HG02623 (cell line): ENCODE measurements around the gene CD8B2.
"Not testable (repeated sequence)": the region's sequence is repeated elsewhere in the genome, so short reads cannot be mapped to it uniquely, and the experiment has no call there.

ENCODE experiments used
- ATAC-seq: cut with Tn5 transposase; IDR thresholded peaks from one replicate; pipeline ENCODE4 v1.9.1; 2021; ENCODE audit warnings: moderate library complexity; ENCODE audit not compliant: unreplicated experiment

CD8B2 gene

DNA sequence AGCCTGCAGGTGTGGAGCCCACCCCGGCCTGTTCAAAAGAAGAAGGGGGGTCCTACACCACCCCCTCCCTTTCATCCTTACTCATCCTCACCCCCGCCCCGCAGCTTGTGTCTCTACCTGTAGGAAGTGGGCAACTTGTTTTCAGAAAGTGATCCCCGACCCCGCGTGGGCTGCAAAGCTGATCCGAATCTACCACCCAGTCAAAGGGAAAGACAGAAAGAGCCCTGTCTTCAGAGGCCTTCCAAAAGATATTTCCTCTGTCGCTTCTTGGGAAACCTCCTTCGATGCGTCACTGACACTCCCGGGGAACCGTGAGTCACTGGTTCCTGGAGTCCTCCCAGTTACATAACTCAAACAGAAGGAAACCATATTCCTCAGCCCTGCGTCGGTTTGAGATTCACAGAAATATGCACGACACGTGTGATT, 24.3 kb downstream of the CD8B2 start:
- ATAC-seq: not testable (repeated sequence)

DNA sequence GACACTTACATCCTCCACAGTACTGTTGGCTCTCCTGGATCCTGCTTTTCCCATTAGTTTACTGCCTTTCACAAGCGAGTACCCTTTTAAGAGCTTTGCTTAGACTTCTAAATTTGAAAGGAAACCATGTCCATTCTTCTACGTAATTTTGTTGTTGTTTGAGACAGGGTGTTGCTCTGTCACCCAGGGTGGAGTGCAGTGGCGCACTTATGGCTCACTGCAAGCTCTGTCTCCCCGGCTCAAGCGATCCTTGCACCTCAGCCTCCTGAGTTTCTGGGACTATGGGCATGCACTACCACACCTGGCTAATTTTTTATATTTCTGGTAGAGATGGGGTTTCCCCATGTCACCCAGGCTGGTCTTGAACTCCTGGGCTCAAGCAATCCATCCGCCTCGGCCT, 24.8 kb downstream of the CD8B2 start:
- not testable (repeated sequence) for ATAC-seq

DNA sequence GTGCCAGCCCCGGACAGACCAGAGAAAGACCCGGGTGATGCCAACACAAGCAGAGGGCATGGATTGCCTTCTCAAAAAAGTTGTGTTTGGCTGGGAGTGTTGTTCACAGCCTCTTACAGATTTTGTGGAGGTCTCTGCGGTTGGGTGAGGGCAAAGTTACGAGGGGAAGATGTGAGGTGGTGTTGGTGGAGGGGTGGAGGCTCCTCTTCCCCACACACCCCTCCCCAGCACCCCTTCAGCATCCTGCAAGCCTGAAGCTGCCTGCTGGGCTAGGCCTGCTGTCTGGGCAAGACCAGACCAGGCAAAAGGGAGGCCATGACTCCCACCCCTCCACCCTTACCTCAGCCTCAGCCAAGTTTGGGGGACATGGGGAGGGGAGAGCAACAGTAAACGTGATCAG, 26.2 kb downstream of the CD8B2 start:
- ATAC-seq: not testable (repeated sequence)

DNA sequence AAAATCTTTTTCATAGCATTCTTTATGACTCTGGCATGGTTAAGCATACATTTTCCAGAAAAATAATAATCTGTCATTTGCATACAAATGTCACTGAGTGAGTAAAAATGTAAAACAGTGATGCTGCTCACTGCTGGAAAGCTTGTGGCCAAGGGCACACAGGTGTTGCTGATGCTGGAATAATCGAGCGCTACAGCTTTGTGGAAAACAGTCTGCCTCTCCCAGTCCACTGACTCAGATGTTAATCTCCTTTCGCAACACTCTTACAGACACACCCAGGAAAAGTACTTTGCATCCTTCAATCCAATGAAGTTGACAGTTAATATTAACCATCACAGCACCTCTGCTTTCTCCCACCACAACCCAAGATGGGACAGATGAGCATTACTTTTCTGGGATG, 27.7 kb downstream of the CD8B2 start:
- ATAC-seq: not testable (repeated sequence)

DNA sequence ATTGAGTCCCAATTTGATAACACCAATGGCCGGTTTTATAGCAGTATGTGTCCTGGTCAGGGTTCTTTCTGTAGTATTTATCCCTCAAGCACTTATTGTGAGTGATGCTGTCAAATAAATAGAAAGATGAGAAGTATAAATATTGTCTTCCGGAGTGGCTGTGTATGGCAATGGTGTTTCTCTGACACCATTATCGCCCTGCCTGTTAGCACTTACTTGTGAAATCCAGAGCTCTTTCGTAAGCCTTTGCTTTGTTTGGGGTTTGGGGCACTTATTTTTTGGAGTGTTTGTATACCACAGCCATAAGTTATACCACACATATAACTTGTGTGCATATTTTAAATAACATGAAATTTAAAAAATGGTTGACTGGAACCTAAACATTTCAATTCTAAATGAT, 29.3 kb downstream of the CD8B2 start:
- no peak for ATAC-seq

DNA sequence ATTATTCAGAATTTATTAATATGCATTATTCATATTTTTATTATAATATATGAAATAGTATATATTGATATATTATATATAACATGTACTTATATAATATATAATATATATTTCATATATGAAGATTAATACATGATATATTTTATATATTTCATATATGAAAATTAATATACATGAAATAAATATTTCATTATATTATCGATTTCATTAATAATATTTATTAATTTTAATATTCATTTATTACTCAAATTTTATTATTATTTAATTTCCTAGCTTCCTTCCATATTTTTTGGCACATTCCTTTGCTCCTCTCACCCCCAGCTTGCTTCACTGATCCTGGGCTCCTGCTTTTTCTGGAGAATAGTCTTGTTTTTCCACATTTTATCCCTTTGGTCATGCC, 29.7 kb downstream of the CD8B2 start:
- ATAC-seq: no peak

DNA sequence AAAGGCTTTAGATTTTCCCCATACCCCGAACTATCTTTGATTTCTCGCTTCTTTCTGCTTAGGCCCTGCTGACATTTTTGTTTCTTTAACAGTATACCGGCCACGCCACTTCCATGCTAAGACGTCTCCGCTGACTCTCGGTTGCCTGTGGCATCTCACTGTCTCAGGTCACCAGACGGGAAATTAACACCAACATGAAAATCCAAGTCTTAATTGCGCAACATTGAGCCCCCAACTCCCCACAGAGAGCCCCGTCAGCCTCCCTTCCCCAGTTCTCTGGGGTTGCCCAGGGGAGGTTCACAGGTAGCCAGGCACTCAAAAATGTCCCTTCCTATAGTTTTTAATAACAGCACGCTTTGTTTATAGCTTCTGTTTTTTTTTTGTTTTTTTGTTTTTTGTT, 30.2 kb downstream of the CD8B2 start:
- no peak for ATAC-seq

DNA sequence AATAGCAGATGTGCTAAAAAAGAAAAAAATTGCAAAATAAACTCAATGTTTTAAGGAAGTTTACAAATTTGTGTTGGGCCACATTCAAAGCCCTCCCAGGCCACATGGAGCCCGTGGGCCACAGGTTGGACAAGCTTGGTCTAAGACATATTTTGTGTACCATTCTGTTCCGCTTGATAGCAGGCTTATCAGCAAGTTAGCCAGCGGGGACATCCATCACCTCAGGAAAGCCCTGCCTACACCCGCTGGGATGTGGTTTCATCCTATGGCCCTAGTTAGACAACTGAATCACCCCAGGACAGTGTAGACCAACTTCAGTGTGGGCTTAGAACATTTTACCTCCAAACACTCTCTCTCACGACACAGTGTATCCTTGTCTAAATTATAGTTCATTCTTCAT, 32.6 kb downstream of the CD8B2 start:
- no peak for ATAC-seq

DNA sequence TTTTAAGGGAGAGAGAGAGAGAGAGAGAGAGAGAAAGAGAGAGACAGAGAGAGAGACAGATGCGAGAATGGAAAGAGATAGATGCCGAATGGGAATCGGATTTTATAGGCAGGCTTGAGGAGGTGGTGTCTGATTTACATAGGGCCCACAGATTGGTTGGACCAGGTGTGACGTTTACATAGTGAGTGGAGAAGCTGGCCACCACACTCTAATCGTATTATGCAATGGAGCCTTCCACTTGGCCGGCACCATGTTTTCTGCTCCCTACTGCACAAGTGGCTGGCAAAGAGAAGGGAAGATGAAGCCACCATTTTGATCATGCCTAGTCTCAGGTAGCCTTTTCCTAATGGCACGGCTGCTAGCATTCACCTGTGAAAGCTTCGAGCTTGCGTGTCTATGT, 33.9 kb downstream of the CD8B2 start:
- no peak for ATAC-seq

DNA sequence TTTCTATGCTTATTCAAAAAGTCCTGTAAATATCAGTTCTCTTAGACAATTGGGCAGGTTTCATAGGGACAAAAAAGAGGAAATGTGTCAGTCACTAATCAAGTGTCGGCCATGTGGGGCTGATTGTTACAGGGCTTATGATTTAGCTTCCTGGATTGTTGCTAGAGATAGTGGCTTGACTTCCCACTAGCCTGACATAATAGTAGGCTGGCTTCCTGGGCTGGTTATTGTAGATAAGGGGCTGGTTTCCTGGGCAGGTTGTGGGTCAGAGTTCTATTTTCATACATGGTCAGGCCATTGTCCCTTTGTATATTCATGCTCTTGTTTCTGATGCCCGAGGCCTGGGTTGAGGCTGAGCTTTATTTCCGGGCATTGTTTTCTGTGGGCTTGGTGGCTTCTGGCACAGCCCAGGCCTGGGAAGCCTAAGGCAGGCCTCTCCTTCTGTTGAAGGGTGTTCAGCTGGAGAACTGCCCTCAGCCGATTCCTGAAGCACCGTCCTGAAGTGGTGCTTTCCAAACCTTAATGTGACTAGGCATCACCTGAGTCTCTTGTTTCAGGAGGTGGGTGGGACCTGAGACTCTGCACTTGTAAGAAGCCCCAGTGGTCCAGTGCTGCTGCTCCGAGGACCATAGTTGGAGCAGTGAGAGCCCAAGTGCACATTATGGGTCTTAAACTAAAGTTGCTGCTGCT, 37.0 kb downstream of the CD8B2 start:
- no peak for ATAC-seq

DNA sequence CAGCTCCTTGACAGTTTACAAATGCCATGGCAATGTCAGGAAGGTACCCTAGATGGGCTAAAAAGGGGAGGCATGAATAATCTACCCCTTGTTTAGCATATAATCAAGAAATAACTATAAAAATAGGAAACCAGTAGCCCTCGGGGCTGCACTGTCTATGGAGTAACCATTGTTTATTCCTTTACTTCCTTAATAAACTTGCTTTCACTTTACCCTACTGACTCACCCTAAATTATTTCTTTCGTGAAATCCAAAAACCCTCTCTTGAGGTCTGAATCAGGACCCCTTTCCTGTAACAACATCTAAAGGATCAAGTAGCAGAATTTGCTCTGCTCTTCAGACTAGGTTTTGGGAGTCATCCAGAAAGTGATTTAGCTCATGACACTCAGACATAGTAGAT, 43.7 kb downstream of the CD8B2 start:
- ATAC-seq: no peak

DNA sequence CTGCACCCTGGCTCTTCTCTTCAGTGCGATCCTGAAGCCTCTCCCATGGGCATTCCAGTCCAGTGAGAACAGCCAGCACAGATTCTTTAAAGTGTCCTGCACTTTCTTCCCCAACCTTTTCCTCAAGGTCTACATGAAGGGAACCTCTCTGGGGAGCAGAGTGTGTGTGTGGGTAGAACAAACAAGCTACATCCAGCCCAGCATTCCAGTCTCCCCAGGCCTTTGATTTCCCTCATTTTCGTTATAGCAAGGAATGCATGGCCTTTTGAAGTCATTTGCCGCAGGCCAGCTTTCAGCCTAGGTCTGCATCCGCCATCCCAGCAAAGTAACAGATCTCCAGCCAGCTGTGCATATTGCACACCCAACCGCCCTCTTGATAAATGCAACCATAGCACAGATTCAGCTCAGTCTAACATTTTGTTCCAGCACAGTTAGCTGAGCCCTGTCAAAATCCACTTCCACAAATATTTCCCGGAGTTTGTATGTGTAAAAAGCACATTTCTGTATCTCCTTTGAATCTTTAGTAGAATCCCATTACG, 44.6 kb downstream of the CD8B2 start:
- ATAC-seq: no peak

DNA sequence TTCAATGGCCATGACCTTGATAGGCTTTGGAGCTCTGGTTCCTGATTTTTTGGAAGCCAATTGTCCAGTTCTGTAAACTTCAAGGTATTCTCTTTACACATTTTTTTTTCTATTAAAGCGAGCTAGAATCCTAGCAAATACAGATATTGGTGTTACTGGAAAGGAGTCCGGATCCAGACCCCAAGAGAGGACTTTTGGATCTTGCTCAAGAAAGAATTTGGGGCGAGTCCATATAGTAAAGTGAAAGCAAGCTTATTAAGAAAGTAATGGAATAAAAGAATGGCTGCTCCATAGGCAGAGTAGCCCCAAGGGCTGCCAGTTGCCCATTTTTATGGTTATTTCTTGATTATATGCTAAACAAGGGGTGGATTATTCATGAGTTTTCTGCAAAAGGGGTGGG, 45.1 kb downstream of the CD8B2 start:
- no peak for ATAC-seq

DNA sequence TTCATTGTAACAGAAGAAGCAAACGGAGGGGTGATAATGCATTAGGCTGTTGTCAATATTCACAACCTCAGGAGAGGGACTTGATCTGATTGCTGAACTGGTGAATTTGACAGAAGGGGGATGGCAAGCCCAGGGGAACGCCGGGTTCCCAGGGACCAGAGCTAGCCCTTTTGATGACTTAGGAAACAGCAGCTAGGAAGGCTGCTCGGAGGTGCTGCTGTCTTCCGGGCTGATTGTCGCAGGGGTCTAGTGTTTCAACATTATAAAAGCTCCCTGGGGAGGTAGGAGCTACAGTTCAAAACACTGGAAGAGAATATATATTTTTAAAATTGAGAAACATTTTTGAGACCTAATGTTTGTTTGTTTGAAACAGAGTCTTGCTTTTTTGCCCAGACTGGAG, 47.3 kb downstream of the CD8B2 start:
- no peak for ATAC-seq

DNA sequence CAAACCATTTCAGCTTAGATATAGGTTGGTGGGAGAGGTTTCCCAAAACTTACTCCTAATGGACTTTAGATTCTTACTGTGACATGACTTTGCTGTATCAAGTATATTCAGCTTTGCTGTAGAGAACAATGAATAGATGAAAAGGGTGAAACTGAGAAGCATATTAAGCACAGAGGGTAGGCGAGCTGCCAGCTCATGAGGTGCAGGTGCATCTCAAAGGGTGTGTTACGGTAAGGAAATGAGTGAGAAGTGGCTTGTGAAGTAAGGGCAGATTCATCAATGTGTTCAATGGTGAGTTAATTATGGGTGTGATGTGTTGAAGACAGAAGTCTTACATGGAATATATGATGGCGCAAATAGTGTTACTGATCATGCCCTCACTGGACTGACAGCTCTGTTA, 49.3 kb downstream of the CD8B2 start:
- ATAC-seq: no peak

DNA sequence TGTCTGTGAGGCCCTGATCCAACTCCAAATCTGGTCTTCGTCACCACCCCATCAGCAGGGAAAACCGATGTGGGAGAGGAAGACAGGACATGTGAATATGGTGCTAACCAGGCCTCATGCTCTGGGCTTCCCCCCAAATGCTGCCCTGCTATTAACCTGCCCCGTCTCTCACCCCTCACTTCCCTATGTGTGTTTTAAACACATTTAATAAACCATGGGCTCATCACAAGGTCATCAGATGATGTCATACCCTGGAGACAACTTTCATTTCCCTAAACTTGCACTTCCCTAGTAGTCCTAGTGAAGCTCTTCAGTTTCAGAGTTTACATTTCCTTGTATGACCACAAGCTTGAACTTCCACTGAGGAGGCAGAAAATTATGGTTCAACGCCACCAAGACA, 49.9 kb downstream of the CD8B2 start:
- no peak for ATAC-seq

DNA sequence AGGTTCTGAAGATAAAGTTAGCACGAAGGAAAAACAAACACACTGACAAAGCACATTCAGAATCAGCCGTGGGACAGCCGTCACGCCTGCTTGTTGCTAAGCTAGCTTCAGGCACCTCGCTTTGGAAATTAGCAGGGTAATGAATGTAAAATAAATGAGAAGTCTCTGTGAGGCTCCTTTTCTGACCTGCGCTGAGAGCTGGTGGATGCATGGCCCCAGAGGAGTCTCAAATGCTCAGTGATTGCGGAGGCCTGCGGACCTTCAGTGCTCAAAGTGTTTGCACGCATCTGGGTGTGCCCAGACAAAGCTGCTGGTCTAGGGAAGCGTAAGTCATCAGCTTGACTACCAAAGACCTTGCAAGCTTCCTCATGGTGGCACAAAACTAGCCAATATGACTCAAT, 50.6 kb downstream of the CD8B2 start:
- no peak for ATAC-seq

DNA sequence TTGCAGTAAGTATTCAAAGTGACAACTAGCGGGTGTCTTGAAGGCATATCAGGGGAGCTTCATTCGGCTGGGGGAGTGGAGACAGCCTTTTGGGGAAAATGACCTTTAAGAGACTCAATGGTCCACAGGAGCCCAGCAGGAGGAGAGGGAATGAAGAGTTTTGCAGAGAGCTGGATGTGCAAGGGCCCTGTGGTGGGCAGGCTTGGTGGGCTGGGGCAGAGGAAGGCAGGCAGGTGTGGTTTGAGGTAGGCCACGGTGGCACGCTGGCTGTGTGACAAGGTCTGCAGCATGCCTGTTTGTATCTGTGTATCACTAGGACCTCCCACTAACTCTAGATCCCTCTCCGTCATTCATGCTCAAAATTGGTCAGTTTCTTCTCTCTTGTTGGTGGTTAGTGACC, 53.7 kb downstream of the CD8B2 start:
- no peak for ATAC-seq

DNA sequence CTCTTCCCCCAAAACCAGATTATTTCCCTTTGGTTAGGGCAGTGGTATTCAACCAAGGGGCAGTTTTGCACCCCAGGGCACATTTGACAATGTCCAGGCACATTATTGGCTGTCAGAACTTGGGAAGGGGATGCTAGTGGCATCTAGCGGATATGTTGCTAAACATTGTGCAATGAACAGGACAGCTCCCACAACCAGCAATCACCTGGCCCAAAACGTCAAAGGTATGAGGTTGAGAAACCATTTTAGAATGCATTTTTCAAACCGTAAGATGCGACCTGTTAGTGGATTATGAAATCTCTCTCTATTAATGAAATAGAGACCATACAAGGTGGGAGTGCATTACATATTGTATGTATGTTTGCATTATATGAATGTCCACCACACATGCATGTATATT, 54.2 kb downstream of the CD8B2 start:
- ATAC-seq: no peak

DNA sequence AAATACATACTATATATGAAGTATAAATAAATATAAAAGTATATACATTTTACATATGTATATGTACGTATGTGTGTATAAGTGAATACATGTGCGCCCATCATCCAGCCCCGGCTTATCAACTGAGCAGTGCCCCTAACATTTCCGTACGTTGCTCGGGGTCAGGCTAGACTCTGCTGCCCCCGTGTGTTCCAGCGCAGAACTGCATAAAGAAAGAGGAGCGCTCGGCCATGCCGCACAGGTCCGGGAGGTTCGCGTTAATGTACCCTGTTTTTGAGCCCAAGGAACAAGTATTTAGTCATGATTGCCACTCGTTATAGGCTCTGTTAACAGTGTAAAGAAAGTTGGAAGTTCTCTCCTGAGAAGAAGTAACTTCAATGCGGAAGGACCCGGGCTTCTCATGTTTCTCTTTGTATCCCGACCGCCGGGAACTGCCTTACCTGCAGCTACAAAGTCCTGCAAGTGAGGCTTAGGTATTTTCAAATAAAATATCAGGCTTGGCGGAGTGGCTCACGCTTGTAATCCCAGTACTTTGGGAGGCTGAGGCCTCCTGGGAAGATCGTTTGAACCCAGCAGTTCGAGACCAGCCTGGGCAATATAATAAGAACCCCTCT, 55.7 kb downstream of the CD8B2 start:
- peak; percentile 95 for ATAC-seq

DNA sequence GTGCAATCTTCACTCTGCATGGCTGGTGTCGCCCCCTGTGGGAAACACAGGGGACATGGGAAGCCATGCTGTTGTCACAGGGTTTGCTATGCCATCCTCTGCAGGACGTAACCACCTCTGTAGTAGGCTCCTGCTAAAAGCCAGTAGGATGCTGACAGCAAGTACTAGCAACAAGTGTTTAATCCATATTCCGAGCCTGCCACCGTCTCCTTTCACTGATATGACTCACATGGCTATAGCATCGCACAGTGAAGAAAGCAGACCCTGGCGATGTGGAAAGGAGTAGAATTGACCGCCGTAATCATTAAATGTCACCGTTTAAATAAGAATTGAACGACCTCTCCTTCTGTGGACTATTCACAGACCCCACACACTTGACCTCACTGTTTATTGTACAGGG, 57.8 kb downstream of the CD8B2 start:
- no peak for ATAC-seq

DNA sequence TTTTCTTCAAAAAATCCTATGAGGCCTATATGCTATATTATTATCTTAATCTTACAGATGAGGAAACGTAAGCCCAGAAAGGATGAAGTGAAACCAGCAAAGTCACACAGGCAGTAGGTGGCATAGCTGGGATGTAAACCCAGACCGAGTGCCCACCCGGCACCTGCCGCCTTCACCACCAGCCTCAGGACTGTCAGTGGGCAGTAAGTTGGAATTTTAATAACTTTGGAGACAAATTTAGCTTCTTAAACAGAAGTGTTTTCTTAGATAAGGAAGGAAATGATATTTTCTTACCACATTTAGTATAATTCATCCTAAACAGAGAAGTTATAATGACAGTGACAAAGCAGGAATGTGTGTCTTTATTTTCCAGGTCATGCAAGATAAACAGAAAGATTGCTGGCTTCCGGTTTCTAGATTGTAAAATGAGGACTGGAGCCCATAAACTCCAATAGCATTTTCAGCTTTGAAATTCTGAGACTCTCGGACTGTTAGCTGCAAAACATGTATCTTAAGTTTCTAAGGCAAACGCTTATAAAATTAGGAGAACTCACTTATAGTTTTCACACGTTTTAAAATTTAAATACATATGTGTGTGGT, 59.3 kb downstream of the CD8B2 start:
- no peak for ATAC-seq
